Vagina (tissue), 2 donors: ENCODE results near the gene DGCR2.

Experiments used
- CTCF ChIP-seq, 3 experiments: fragments of 450-650 bp in 2 of 3; fragments of 200-600 bp in 1 of 3; sonication (generic) in 1 of 3; IDR thresholded peaks; one replicate each; pipeline ENCODE4 v1.5.1; 2017 to 2019; ENCODE audit warnings: antibody characterized with exemption in 3 of 3, mild to moderate bottlenecking in 2 of 3, moderate library complexity in 2 of 3
- POLR2AphosphoS5 ChIP-seq, 2 donors: sonication (generic); formaldehyde crosslinking; IDR thresholded peaks; one replicate each; pipeline ENCODE4 v1.9.0; 2017; ENCODE audit warnings: antibody characterized with exemption in 2 of 2, mild to moderate bottlenecking in 2 of 2, low read depth in 1 of 2; ENCODE audit not compliant: insufficient read depth in 1 of 2

GRCh38 chr22:19041704-19042074 lies 80.5 kb downstream of the DGCR2 start:
- TF ChIP-seq CTCF (IDR thresholded peaks at IDR 0.05) (no peak), POLR2AphosphoS5 (IDR thresholded peaks at IDR 0.05; ENCODE audit: insufficient read depth in 1 of 2, low read depth in 1 of 2) (no peak)
